Astrocyte (in vitro differentiated cells and primary cell): ENCODE results near the gene SLC16A10.

Experiments
- CTCF ChIP-seq: IDR thresholded peaks from 2 replicates; pipeline ENCODE4 v1.5.1; 2011; ENCODE audit warnings: low read depth, mild to moderate bottlenecking, inconsistent platforms, low read length, moderate library complexity; ENCODE audit not compliant: insufficient read depth
- EZH2 ChIP-seq: IDR thresholded peaks from 2 replicates; pipeline ENCODE4 v1.6.1; 2012; ENCODE audit warnings: mild to moderate bottlenecking, low read length, inconsistent platforms; ENCODE audit not compliant: insufficient read depth

- no peak for TF ChIP-seq CTCF
- TF ChIP-seq EZH2 = no peak
These were observed 6.6 kb upstream of the SLC16A10 start for GRCh38 chr6:111080698-111081097.
